HCT116 (cell line): ENCODE measurements around the gene THEMIS. TPM values are rescaled to one million over a fixed set of nuclear protein-coding genes. Genes with fewer than 3 reads are reported as not detected.

Experiments
- ATAC-seq: fragments of 200-7000 bp; cut with Tn5 transposase; 2 replicates; pipeline ENCODE4 v1.9.1; 2020; ENCODE audit warnings: mild to moderate bottlenecking, moderate library complexity
- BruUV-seq: library from RNA; stranded (reverse); fragments of 400-500 nt; replicated peaks from 2 replicates; lab custom pipeline; 2021; lab: Mats Ljungman, UMichigan
- CTCF ChIA-PET: fragments of 300-600 bp; sonication (Branson Sonifier 250); formaldehyde crosslinking; loops from one replicate; lab custom pipeline; 2021; ENCODE audit warnings: antibody characterized with exemption; lab: Charles Lee
- POLR2A ChIA-PET: fragments of 300-600, 350-600 bp; sonication (Branson Sonifier 250); formaldehyde crosslinking; loops from one replicate; lab custom pipeline; 2021; ENCODE audit warnings: antibody characterized with exemption; lab: Charles Lee
- RAD21 ChIA-PET, 2 experiments: fragments of 300-600 bp; sonication (Branson Sonifier 250); formaldehyde crosslinking; loops; one replicate each; lab custom pipeline; 2023; ENCODE audit warnings: low total read pairs in 2 of 2; ENCODE audit not compliant: uncharacterized antibody in 2 of 2, unreplicated experiment in 2 of 2, low non-redundant PET in 1 of 2; lab: Charles Lee
- DNase-seq: peaks from one replicate; pipeline ENCODE4 v3.0.0-alpha.2; 2010; ENCODE audit warnings: low read depth, low spot score
- H2AFZ ChIP-seq: fragments of 200-600 bp; shearing (Covaris generic), sonication (generic); 2 replicates; pipeline ENCODE4 v1.6.1; 2017; ENCODE audit warnings: low read depth, mixed run types, mixed read lengths, antibody characterized with exemption, low read length; ENCODE audit not compliant: poor library complexity, severe bottlenecking
- H3K27ac ChIP-seq: 2 replicates; pipeline ENCODE4 v1.5.1; 2012; ENCODE audit warnings: low read depth, low read length
- H3K27me3 ChIP-seq: fragments of 200-600 bp; sonication (generic); 2 replicates; pipeline ENCODE4 v1.6.1; 2016; ENCODE audit warnings: mixed run types, low read length, mixed read lengths; ENCODE audit not compliant: insufficient read depth
- H3K36me3 ChIP-seq, 2 experiments: fragments of 200-500 bp in 1 of 2; fragments of 200-600 bp in 1 of 2; sonication (Bioruptor generic) in 1 of 2; sonication (generic) in 1 of 2; 2 replicates each; pipeline versions ENCODE4 v1.5.1 to v1.6.1; 2014 to 2016; ENCODE audit warnings: low read length in 2 of 2, inconsistent platforms in 1 of 2, mixed read lengths in 1 of 2, mixed run types in 1 of 2; ENCODE audit not compliant: insufficient read depth in 2 of 2, control insufficient read depth in 1 of 2
- H3K4me1 ChIP-seq, 2 experiments: fragments of 200-600 bp in 1 of 2; sonication (generic) in 1 of 2; 2 replicates each; pipeline versions ENCODE4 v1.5.1 to v1.6.1; 2012 to 2017; ENCODE audit warnings: low read length in 2 of 2, inconsistent platforms in 1 of 2, mild to moderate bottlenecking in 1 of 2, mixed read lengths in 1 of 2, mixed run types in 1 of 2, moderate library complexity in 1 of 2; ENCODE audit not compliant: insufficient read depth in 2 of 2, control insufficient read depth in 1 of 2
- H3K4me2 ChIP-seq: fragments of 200-600 bp; sonication (generic); 2 replicates; pipeline ENCODE4 v1.6.1; 2017; ENCODE audit warnings: mixed run types, low read length, mixed read lengths
- H3K4me3 ChIP-seq, 2 experiments: fragments of 200-600 bp in 1 of 2; sonication (generic) in 1 of 2; replicated peaks in 1 of 2; 2 replicates each; pipeline ENCODE4 v1.5.1; 2011 to 2016; ENCODE audit warnings: low read length in 2 of 2, control low read depth in 1 of 2, low read depth in 1 of 2, mild to moderate bottlenecking in 1 of 2, mixed read lengths in 1 of 2, mixed run types in 1 of 2
- H3K79me2 ChIP-seq: fragments of 200-600 bp; sonication (generic); 2 replicates; pipeline ENCODE4 v1.6.1; 2017; ENCODE audit warnings: mild to moderate bottlenecking, mixed run types, low read length, moderate library complexity, mixed read lengths; ENCODE audit not compliant: insufficient read depth
- H3K9ac ChIP-seq: fragments of 200-600 bp; sonication (generic); 2 replicates; pipeline ENCODE4 v1.6.1; 2016; ENCODE audit warnings: low read length, mixed read lengths
- H3K9me2 ChIP-seq: fragments of 200-600 bp; sonication (generic), shearing (Covaris generic); 2 replicates; pipeline ENCODE4 v1.6.1; 2017; ENCODE audit warnings: mixed run types, mild to moderate bottlenecking, moderate library complexity; ENCODE audit not compliant: insufficient read depth
- H3K9me3 ChIP-seq, 2 experiments: fragments of 200-500 bp in 1 of 2; fragments of 200-600 bp in 1 of 2; sonication (Bioruptor generic) in 1 of 2; sonication (generic) in 1 of 2; 2 replicates each; pipeline ENCODE4 v1.6.1; 2014 to 2017; ENCODE audit warnings: low read length in 2 of 2, mixed read lengths in 2 of 2, inconsistent platforms in 1 of 2, low read depth in 1 of 2, mild to moderate bottlenecking in 1 of 2, mixed run types in 1 of 2, moderate library complexity in 1 of 2; ENCODE audit not compliant: control insufficient read depth in 1 of 2, insufficient read depth in 1 of 2
- H4K20me1 ChIP-seq: fragments of 200-600 bp; sonication (generic), shearing (Covaris generic); 2 replicates; pipeline ENCODE4 v1.6.1; 2017; ENCODE audit warnings: mixed run types, mild to moderate bottlenecking, moderate library complexity; ENCODE audit not compliant: insufficient read depth
- CBX3 ChIP-seq: IDR thresholded peaks from 2 replicates; pipeline ENCODE4 v1.6.1; 2012; ENCODE audit warnings: low read depth
- CEBPB ChIP-seq: IDR thresholded peaks from 2 replicates; pipeline ENCODE4 v1.6.1; 2012; ENCODE audit warnings: low read depth
- ELF1 ChIP-seq: IDR thresholded peaks from 2 replicates; pipeline ENCODE4 v1.6.1; 2012; ENCODE audit warnings: low read depth, borderline replicate concordance
- FOSL1 ChIP-seq: IDR thresholded peaks from 2 replicates; pipeline ENCODE4 v1.6.1; 2012; ENCODE audit warnings: low read depth
- POLR2A ChIP-seq: IDR thresholded peaks from 2 replicates; pipeline ENCODE4 v1.7.0; 2011; ENCODE audit warnings: borderline replicate concordance; ENCODE audit not compliant: insufficient read depth, insufficient read length; ENCODE audit errors: extremely low read depth
- POLR2AphosphoS5 ChIP-seq: IDR thresholded peaks from 2 replicates; pipeline ENCODE4 v1.6.1; 2011; ENCODE audit warnings: mild to moderate bottlenecking, low read depth, low read length, moderate library complexity
- RAD21 ChIP-seq: IDR thresholded peaks from 2 replicates; pipeline ENCODE4 v1.6.1; 2012; ENCODE audit warnings: low read depth, mild to moderate bottlenecking
- SIN3A ChIP-seq: IDR thresholded peaks from 2 replicates; pipeline ENCODE4 v1.6.1; 2012; ENCODE audit warnings: low read depth
- SP1 ChIP-seq: IDR thresholded peaks from 2 replicates; pipeline ENCODE4 v1.6.1; 2012; ENCODE audit warnings: low read depth
- SRF ChIP-seq: IDR thresholded peaks from 2 replicates; pipeline ENCODE4 v1.6.1; 2012; ENCODE audit warnings: low read depth
- TCF7L2 ChIP-seq: IDR thresholded peaks from 2 replicates; pipeline ENCODE4 v1.7.0; 2011; ENCODE audit warnings: borderline replicate concordance, inconsistent platforms; ENCODE audit not compliant: insufficient read depth, insufficient read length; ENCODE audit errors: extremely low read depth
- YY1 ChIP-seq: IDR thresholded peaks from 2 replicates; pipeline ENCODE4 v1.6.1; 2011; ENCODE audit warnings: low read length, low read depth, moderate library complexity, mild to moderate bottlenecking; ENCODE audit not compliant: insufficient replicate concordance; ENCODE audit errors: extremely low read depth
- intact Hi-C: fragments of 100-400 bp; cut with micrococcal nuclease; formaldehyde crosslinking; loops from 2 replicates; pipeline ENCODE4 v1.10.0; 2022
- total RNA-seq: library from RNA; stranded (reverse); gene quantifications from one replicate; pipeline ENCODE4 v1.2.1, GENCODE V29; 2021; ENCODE audit not compliant: unreplicated experiment
- TF ChIP-seq, protein P1 (sequence below), 3 experiments: fragments of 200-600 bp in 1 of 3; sonication (generic) in 1 of 3; IDR thresholded peaks in 2 of 3; conservative IDR thresholded peaks in 1 of 3; 2 replicates each; pipeline ENCODE4 v1.5.1; 2012 to 2017; ENCODE audit warnings: low read depth in 2 of 3, low read length in 2 of 3, antibody characterized with exemption in 1 of 3, borderline replicate concordance in 1 of 3, control low read depth in 1 of 3, mild to moderate bottlenecking in 1 of 3, mixed read lengths in 1 of 3, mixed run types in 1 of 3, moderate library complexity in 1 of 3; ENCODE audit not compliant: insufficient read depth in 1 of 3
- TF ChIP-seq, protein P2 (sequence below): IDR thresholded peaks from 2 replicates; pipeline ENCODE4 v1.6.1; 2011; ENCODE audit warnings: mild to moderate bottlenecking, low read length, moderate library complexity; ENCODE audit not compliant: insufficient replicate concordance; ENCODE audit errors: extremely low read depth

The THEMIS gene
- total RNA-seq, 1 experiment from 2014 or later: 0.20 TPM

DNA sequence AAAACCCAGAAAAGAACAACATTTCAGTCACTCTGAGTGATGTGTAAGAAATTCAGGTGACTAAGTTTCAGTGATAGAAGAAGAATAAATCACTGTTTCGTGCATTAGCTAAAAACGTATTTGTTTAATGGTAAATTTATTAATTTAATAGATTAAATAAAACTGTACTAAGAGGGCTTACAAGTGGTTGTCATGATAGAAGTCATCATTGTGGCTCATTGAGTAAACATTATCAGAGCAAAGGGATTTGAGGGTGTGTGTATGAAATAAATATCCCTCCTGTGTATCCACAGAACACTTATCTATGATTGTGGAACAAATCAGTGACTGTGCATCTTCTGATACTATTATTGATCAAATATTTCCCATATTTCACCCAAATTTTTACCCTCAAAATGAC is 40.1 kb downstream of the THEMIS start (continued):
- TF ChIP-seq POLR2AphosphoS5: no peak
- no peak for TF ChIP-seq CEBPB
- no peak for TF ChIP-seq POLR2A

DNA sequence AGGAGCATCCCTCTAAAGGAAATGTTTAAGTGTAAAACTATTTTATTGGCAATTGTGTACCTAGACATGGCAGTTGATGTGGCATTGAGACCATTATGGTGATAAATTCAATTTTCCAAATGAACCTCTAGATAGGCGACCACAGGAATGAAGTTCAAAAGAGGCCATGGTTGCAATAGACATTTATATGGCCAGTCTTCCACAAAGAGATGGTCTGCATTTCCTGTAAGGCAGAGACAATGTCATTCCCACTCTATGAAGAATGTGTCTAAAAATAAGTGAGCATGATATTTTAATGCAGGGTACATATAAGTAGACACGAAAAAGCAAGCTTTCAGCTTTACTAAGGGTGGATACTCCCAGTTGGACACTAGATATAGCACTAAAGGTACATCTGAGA is 40.9 kb downstream of the THEMIS start:
- intact Hi-C loops: loop anchor here (5.0 to 10.0 kb wide), 2 partner anchors 655 to 867 kb away; no protein-coding TSS in a partner anchor

More for the DNA sequence above, 40.9 kb downstream of the THEMIS start:
- DNase-seq (no peak), ATAC-seq (no peak)
- CTCF ChIA-PET: no interaction called here
- Histone ChIP-seq H3K4me3 (no peak overlapping the region), H4K20me1 (no peaks in the 10 kb centered on the region), H3K9me3 (no peaks in the 10 kb centered on the region), H3K27ac (no peak overlapping the region), H3K4me2 (no peak overlapping the region), H3K9me2 (no peaks in the 10 kb centered on the region), H3K4me1 (no peaks in the 10 kb centered on the region), H3K79me2 (no peaks in the 10 kb centered on the region), H3K36me3 (no peaks in the 10 kb centered on the region), H3K9ac (no peak overlapping the region), H2AFZ (no peak overlapping the region), H3K27me3 (no peaks in the 10 kb centered on the region)
- RAD21 ChIA-PET: no interaction called here
- BruUV-seq: no TSS peak
- TF ChIP-seq RAD21: no peak
- TF ChIP-seq SIN3A: no peak
- no peak for TF ChIP-seq ELF1
- TF ChIP-seq YY1: no peak
- TF ChIP-seq FOSL1: no peak
- no peak for TF ChIP-seq CBX3
- TF ChIP-seq, protein P1, sequence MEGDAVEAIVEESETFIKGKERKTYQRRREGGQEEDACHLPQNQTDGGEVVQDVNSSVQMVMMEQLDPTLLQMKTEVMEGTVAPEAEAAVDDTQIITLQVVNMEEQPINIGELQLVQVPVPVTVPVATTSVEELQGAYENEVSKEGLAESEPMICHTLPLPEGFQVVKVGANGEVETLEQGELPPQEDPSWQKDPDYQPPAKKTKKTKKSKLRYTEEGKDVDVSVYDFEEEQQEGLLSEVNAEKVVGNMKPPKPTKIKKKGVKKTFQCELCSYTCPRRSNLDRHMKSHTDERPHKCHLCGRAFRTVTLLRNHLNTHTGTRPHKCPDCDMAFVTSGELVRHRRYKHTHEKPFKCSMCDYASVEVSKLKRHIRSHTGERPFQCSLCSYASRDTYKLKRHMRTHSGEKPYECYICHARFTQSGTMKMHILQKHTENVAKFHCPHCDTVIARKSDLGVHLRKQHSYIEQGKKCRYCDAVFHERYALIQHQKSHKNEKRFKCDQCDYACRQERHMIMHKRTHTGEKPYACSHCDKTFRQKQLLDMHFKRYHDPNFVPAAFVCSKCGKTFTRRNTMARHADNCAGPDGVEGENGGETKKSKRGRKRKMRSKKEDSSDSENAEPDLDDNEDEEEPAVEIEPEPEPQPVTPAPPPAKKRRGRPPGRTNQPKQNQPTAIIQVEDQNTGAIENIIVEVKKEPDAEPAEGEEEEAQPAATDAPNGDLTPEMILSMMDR (IDR thresholded peaks at IDR 0.05 in 2 of 3, conservative IDR thresholded peaks at IDR 0.05 in 1 of 3; ENCODE audit: borderline replicate concordance in 1 of 3, insufficient read depth in 1 of 3, low read depth in 2 of 3, low read length in 2 of 3): no peak
- no peak for TF ChIP-seq TCF7L2
- TF ChIP-seq SP1: no peak
- TF ChIP-seq POLR2AphosphoS5: no peak
- no peak for TF ChIP-seq SRF
- TF ChIP-seq, protein P2, sequence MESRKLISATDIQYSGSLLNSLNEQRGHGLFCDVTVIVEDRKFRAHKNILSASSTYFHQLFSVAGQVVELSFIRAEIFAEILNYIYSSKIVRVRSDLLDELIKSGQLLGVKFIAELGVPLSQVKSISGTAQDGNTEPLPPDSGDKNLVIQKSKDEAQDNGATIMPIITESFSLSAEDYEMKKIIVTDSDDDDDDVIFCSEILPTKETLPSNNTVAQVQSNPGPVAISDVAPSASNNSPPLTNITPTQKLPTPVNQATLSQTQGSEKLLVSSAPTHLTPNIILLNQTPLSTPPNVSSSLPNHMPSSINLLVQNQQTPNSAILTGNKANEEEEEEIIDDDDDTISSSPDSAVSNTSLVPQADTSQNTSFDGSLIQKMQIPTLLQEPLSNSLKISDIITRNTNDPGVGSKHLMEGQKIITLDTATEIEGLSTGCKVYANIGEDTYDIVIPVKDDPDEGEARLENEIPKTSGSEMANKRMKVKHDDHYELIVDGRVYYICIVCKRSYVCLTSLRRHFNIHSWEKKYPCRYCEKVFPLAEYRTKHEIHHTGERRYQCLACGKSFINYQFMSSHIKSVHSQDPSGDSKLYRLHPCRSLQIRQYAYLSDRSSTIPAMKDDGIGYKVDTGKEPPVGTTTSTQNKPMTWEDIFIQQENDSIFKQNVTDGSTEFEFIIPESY: no peak
- POLR2A ChIA-PET: no interaction called here
